HG02870 (cell line): Measurements from ENCODE around the gene KLF13.

Source experiments
- ATAC-seq: cut with Tn5 transposase; IDR thresholded peaks from one replicate; pipeline ENCODE4 v1.9.1; 2021; ENCODE audit warnings: mild to moderate bottlenecking, moderate library complexity; ENCODE audit not compliant: unreplicated experiment

The KLF13 gene

DNA sequence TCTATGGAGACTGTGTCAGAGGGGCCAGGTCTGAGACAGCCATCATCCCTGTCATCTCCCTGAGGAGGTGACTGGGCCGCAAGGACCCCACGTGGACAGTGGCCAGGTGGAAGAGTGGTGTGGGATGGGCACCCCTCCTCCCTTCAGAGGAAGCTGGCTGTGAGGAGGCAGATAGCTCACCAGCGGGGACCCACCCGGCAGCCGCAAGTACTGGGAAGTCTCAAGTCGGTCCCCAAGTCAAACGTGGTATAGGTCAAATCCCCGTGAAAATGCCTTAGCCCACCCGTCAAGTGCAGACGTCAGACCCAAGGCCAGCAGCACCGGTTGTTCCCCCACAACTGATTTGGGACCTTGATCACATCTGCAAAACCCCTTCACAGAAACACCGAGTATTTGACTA is 12.3 kb upstream of the KLF13 start:
- no peak for ATAC-seq

DNA sequence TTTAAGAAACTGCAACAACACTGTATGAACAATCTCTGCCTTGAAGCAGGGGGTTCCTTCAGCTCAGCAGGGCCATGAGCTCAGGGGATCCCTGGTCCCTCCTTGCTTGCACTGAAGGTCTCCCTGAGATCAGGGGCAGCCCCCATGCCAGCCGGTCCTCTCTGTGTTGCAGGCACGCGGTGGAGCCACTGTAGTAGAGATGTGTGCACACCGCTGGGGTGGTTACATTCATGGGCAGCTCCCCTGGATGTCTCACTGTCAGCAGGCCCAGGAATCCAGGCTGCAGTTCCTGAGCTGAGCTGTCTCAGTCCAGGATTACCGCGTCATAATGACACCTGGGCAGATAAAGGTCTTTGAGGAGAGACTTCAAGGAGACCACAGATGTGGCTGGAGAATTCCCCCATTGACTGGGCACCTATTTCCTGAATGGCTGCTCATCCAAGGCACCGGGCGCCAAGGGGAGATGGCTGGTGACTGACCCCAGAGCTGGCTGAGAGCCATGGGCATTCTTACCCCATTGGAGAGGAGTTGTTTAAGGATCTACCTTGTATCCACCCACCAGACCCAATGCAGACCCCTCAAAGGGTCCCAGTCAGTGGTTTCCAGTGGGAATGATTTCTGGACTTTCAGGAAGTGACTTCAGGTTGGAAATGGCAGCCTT is 10.4 kb upstream of the KLF13 start:
- no peak for ATAC-seq

DNA sequence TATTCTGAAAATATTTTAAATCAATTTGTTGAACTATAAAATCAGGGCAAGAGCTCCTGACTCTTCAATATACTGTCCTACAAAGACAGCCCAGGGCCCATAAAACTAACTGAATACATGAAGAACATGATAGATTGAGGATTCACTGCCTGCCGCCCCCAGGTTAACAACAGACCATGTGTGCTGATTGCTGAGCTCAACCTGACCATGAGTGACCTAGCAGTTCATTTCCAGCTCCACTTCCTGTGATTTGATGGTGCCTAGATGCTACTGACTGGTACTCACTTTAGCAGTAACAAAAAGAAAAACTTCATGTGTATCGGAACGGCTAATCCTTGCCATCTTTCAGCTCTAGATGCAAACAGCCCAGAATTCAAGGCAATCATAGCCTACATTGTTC is 9.6 kb upstream of the KLF13 start:
- no peak for ATAC-seq

DNA sequence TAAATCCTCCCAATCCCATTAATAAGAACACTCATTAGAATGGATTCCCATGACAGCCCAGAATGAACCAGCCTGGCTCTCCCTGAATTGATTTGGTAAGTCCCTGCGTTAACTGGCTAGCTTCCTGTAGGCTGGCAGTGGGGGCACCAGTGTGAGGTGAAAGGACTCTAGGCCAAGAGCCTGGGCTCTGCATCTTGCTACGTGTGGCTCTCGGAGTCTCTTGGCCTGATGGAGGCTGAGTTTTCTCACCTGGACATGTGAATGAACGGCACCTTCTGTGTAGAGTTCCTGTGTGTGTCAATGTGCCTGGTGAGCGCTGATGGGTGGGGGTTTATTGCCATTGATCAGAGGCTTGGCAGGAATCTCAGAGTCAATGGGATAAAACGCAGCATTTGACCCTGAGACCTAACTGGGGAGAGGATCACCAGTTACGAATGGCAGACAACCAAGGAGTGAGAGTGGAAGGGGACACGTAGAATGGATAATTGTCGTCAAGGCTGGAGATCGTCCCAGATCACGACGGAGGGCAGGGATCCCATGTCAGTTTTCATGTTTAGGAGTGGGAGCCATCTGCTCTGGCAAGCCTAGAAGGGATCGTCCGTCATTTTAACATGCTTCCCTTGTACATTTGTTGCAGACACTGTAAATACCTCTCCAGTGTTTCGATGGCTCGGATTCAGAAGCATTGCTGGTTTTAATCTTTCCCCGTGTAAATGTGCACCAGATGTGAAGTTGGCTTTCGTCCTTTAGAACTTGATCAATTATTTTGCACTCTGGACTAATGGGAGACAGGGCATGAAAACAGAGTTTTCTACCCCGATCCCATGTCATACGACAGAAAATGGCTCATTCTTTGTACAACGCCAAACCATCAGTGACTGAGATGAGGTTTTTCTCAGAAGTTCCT is 9.0 kb upstream of the KLF13 start:
- no peak for ATAC-seq

DNA sequence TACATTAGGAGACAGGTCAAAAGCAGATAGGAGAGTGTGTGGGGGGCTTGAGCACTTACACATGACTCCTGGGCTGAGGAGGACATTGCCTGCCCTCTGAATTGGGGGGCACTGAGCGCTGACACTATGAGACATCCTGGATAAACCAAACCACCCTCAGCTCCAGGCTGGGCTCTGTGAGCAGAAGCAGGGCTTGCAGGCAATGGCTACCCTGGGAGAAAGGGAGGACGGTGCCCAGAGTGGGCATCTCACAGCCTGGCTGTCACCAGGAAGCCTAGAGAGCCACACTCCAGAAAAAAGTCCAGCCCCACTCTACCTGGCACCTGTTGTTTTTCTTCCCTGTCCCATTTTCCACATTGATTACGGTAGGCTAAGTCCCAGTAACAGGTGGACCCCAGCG is 8.2 kb upstream of the KLF13 start:
- no peak for ATAC-seq

DNA sequence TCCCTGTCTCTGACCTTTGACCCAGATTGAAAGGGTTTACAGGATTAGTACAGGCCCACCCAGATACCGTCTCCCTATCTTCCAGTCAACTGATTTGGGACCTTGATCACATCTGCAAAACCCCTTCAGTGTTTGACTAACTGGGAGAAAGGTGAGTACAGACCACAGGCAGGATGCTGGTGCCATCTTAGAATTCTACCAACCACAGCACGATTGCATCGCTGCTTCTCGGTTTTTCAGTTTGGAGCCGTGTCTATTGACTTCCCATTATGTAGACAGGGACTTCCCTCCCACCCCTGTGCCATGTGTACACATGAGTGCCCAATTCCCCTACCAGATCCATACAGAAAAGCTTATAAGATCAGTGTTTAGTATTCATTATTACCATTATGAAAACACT is 6.6 kb upstream of the KLF13 start:
- no peak for ATAC-seq

DNA sequence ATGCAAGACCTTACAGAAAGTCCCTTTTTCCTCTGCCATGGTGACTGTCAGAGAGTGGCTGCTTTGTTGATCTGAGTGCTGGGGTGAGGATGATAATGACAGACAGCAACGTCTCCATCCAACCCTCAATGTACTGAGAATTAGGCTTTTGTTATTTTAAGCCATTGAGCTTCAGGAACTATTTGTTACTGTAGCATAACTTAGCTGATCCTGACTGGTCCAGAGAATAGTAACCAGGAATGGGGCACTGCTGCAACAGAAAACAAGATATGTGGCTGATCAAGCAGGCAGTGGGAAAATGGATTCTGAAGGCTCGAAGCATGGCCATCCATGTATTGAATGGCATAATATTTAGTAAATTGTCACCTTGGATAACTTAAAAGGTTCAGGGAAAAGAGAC is 5.2 kb upstream of the KLF13 start:
- ATAC-seq: no peak

DNA sequence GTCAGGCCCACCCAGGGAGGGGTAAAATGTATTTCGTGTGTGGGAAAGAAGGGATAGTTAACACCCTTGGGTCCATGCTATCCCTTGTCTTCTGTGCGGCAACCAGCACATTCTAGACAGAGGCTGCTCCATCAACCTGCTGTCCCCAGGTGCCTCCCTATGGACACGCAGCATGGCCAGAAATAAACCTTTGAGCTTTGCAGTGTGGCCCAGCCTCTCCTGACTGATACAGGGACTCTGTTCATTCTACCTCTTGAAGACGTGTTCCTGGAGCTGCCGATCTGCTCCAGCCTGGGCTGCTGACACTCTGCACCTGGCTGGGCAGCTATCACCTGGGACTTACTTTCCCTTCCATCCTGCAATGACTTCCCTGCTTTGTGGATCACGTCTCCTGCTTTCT is 4.1 kb upstream of the KLF13 start:
- no peak for ATAC-seq

- ATAC-seq: no peak
Observed at GRCh38 chr15:31323627-31324026, 3.0 kb upstream of the KLF13 start.

DNA sequence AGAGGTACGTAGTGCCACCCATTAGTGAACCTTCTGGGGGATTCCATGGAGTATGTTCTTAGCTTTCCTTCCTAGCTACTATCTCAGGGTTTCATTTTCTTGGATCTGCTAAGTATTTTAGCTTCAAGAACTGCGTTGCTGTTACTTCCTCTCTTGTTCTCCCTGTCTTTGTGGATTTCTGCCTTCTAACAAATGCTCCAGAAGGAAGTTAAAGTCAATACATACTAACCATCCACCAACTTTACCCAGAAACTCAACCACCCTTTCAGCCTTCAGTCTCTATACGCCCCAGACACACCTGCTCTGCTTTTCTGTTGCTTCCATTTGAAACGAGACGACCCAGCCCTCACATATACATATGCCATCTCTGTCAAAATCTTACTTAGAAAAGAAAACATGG is 2.4 kb upstream of the KLF13 start:
- no peak for ATAC-seq

DNA sequence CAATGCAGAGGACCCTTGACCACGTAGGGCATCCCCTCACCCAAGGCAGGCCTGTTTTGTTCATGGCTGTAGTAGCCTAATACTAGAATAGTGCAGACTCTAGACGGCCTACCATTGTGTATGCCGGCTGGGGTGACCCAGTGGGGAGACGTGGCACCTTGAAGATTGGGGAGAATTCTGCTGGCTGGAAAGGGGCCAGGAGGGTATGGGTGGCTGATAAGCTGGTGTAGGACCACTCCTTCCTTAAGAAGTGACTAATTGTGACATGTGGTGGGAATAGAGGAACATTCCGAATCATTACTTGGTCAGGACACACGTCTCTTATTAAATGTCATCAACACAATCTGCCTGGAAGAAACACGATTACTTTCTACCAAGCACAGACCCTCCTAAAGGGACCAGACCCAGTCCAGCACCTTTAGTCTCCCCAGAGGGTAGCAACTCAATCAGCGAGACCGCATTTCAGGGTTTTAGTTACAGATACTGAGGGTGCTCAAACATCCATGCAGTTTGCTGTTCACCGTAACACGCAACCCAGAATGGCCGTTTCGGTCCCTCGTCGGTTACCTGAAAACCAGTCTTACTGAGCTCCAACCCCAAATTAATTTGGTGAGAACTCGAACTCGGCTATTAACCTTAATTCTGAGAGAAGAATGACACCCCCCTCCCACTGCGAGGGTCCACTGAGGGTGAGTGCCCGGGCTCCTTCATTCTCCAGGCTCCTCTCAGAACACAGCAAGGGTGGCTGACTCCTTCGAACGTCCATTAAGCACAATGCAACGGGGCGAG is 1.6 kb upstream of the KLF13 start:
- no peak for ATAC-seq

DNA sequence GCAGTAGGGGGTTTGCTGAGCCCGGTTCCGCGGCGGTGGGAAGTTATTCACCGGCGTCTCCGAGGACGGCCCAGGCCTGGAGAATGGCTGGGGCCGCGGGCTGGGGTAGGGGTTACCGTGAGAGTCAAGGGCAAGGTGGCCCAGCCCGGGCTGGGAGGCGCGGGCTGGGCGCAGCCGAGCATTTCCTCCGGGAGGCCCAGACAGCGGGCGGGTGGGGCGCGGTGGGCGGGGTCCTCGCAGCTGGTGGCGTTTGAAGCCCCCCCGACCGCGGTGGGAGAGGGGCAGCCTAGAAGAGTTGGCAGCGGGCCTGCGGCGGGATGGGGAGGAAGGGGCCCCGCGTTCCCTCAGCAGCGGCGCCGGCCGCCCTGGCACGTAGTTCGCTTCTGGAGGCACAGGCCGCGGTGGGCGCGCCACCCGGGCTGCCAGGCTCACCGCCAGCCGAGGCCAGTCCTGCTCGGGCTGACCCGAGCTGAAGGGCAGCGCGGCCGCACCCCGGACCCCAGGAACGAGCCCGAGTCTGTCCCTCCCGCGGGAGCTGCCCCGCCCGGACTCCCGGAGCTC is 960 bp upstream of the KLF13 start:
- no peak for ATAC-seq

DNA sequence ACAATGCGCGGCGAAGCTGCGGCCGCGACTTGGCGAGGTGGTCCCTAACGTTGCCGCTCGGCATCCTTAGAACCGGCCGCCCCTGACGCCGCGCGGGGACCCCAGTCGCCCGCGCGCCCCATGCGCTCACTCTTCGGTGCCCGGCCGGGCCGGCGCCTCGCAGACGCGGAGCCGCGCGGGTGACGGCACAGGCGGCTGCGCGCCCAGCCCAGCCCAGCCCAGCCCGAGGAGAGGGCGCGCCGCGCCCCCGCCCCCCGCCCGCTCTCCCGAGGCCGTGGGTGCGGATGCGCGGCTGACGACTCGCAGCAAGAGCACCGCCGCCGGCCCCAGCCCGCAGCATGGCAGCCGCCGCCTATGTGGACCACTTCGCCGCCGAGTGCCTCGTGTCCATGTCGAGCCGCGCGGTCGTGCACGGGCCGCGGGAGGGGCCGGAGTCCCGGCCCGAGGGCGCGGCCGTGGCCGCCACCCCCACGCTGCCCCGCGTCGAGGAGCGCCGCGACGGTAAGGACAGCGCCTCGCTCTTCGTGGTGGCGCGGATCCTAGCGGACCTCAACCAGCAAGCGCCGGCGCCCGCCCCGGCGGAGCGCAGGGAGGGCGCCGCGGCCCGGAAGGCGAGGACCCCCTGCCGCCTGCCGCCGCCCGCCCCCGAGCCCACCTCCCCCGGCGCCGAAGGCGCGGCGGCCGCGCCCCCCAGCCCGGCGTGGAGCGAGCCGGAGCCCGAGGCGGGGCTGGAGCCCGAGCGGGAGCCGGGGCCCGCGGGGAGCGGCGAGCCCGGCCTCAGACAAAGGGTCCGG is 437 bp downstream of the KLF13 start:
- peak; percentile 14 for ATAC-seq

DNA sequence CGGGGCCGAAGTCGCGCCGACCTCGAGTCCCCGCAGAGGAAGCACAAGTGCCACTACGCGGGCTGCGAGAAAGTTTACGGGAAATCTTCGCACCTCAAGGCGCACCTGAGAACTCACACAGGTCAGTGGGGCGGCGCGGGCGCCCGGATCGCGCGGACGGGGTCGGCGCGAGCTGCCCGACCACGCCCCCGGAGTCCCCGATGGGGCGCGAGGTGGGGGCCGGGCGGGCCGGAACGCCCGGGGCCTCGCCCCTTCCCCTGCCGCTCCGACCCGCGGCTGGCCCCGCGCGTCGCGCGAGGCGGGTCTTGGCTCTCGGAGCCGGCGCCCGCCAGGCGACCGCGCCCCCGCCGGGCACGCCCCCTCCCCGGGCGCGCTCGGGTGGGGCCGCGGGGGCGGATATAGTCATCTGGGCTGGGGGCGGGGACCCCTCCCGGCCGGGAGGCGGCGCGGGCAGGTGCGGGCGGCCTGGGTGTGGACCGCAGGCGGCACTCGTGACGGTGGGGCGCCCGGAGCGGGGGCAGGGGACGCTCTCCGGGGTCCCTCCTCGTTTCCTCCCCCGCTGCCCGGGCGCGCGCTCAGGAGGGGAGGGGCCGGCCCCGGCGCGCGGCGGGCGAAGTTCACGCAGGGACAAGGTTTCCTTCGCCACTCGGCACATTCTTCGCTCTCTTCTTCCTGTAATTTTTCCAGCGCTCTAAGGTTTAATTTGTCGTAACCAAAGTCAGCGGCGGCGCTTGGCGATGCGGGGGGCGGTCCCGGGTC is 1.2 kb downstream of the KLF13 start:
- no peak for ATAC-seq

DNA sequence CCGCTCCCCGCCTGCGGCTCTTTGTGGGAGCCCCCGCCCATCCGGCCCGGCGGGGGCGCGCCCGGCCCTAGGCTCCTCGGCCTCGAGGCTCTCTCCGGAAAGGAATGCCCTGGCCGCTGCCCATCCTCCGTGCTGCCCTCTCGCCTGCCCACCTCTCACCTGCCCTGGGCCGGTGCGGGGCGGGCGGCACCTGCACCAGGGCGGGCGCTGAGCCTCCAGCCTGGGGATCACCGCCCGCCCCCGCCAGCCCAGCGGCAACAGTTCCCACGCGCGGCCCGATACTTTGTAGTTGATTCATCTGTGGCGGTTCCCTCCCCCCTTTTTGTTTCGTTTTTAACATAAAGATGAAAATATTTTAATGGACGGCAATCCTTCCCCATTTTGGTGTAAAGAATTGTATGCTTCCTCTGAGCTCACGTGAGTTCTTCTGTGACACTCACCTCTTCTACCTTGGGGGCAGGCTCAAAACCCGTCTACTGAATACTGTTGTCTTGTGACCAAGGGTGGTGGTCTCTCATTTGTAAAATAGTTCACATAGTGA is 1.9 kb downstream of the KLF13 start:
- ATAC-seq: no peak

DNA sequence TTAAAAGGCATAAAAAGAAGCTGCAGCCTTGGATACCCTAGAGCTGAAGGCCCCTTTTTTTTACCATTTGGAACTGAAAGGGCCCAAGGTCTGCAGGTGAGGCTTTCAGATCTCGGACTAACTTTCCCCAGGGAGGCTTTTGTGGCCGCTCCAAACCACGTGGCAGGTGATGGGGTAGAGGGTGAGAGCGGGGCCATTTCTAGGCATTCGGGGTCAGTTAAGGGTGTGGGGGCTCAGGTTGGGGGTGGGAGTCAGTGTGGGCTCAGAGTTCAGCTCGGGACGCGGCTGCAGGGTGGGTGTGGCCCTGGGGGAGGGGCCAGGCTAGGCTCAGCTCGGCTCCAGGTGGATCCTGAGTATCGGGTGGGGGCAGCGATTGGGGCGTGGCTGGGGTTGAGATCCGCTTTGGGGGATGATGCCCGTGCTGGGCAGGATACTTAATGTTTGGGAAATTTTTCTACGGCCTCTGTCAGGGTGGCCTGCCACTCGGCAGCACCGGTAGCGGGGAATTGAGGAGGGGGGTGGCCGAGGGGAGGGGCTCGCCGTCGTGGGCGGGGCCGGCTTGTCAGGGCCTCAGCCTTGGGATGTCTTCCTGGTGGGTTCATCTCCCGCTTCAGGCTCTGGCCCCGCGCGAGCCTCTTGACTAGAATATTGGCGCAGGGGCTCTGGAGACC is 2.5 kb downstream of the KLF13 start:
- ATAC-seq: no peak

GRCh38 chr15:31329640-31330010 is 3.0 kb downstream of the KLF13 start:
- no peak for ATAC-seq

GRCh38 chr15:31330111-31330785 is 3.6 kb downstream of the KLF13 start:
- ATAC-seq: no peak

DNA sequence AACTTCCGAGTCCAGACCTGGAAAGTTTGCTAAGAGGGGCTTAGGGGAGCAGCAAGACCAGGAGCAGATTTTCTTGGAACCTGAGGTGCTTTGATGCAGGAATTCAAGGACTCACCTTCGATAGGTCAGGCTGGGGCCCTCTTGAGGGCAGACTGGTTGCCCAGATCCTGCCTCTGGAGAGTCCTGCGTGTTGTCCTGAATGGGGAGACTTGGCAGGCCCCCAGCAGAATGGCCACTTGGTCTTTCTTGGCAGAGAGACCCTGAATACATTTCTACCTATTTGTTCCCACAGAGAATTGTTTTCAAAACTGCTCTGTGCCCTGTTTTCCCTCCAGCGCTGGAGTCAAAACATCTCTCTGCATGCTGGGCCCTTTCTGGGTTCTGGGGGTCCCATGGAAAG is 4.2 kb downstream of the KLF13 start:
- ATAC-seq: no peak
